ENCODE data around the gene DCUN1D2. TPM values are rescaled to one million over a fixed set of nuclear protein-coding genes. Genes with fewer than 3 reads are reported as not detected.

Gene DCUN1D2
- total RNA-seq, 2 donors from 2014 or later: 12.2 to 14.5 TPM

GRCh38 chr13:113461022-113461751 lies 29.3 kb downstream of the DCUN1D2 start:
- 73 to 78% methylated on average over 12 of the region's 12 CpGs for WGBS, 2 donors
- no peaks in the 10 kb centered on the region for H3K27me3 ChIP-seq
- no peak overlapping the region for H3K27ac ChIP-seq
- intact Hi-C loops (cut with DNase I): no loop called here
- H3K9me3 ChIP-seq: no peaks in the 10 kb centered on the region
- DNase-seq: no peak
- no peak overlapping the region for H3K4me3 ChIP-seq
- TF ChIP-seq CTCF (IDR thresholded peaks at IDR 0.05) (no peak), POLR2A (IDR thresholded peaks at IDR 0.05) (no peak)
- no peak for ATAC-seq
- H3K36me3 ChIP-seq (replicated peaks in 1 of 2; ENCODE audit: insufficient read depth in 1 of 2, low read depth in 2 of 2): peaks cover 5 to 13% of the 10 kb centered on the region in 2 donors
- H3K4me1 ChIP-seq: no peaks in the 10 kb centered on the region

- DNase-seq (no peak), ATAC-seq (no peak)
- H3K27me3 ChIP-seq: no peaks in the 10 kb centered on the region
- no peak overlapping the region for H3K27ac ChIP-seq
- 86 to 89% methylated on average over 4 to 14 of the region's 14 CpGs for WGBS, 2 donors
- no peak overlapping the region for H3K4me3 ChIP-seq
- H3K9me3 ChIP-seq: no peaks in the 10 kb centered on the region
- H3K4me1 ChIP-seq: no peaks in the 10 kb centered on the region
- H3K36me3 ChIP-seq (replicated peaks in 1 of 2; ENCODE audit: insufficient read depth in 1 of 2, low read depth in 2 of 2): peaks cover 5 to 13% of the 10 kb centered on the region in 2 donors
- intact Hi-C loops (cut with DNase I): no loop called here
- TF ChIP-seq POLR2A (IDR thresholded peaks at IDR 0.05) (no peak), CTCF (IDR thresholded peaks at IDR 0.05) (no peak)
Observed at GRCh38 chr13:113460599-113460998, 29.9 kb downstream of the DCUN1D2 start.

- WGBS, 2 donors: 89 to 92% methylated on average over 7 to 14 of the region's 14 CpGs
- H3K27ac ChIP-seq: no peak overlapping the region
- no peak overlapping the region for H3K4me3 ChIP-seq
- no peak for TF ChIP-seq POLR2A (IDR thresholded peaks at IDR 0.05)
- TF ChIP-seq CTCF (IDR thresholded peaks at IDR 0.05): no peak
- no peaks in the 10 kb centered on the region for H3K4me1 ChIP-seq
- intact Hi-C loops (cut with DNase I): no loop called here
- DNase-seq (no peak), ATAC-seq (no peak)
- no peaks in the 10 kb centered on the region for H3K27me3 ChIP-seq
- no peaks in the 10 kb centered on the region for H3K9me3 ChIP-seq
- H3K36me3 ChIP-seq (replicated peaks in 1 of 2; ENCODE audit: insufficient read depth in 1 of 2, low read depth in 2 of 2): peaks cover 5 to 13% of the 10 kb centered on the region in 2 donors
Observed at GRCh38 chr13:113460064-113460555, 30.4 kb downstream of the DCUN1D2 start.

- no peaks in the 10 kb centered on the region for H3K27me3 ChIP-seq
- H3K4me3 ChIP-seq: no peak overlapping the region
- H3K36me3 ChIP-seq (replicated peaks in 1 of 2; ENCODE audit: insufficient read depth in 1 of 2, low read depth in 2 of 2): peaks cover 5 to 13% of the 10 kb centered on the region in 2 donors
- TF ChIP-seq CTCF (IDR thresholded peaks at IDR 0.05): peak in 1 of 7 experiments; percentile 15
- no peak for TF ChIP-seq POLR2A (IDR thresholded peaks at IDR 0.05)
- WGBS, 2 donors: 78 to 87% methylated on average over 16 to 23 of the region's 23 CpGs
- ATAC-seq (peak; percentile 35), DNase-seq (no peak)
- intact Hi-C loops (cut with DNase I): no loop called here
- no peaks in the 10 kb centered on the region for H3K9me3 ChIP-seq
- H3K27ac ChIP-seq: no peak overlapping the region
- H3K4me1 ChIP-seq: no peaks in the 10 kb centered on the region
Observed at GRCh38 chr13:113458253-113459065, 32.1 kb downstream of the DCUN1D2 start.
